Right lobe of liver (tissue), 6 donors: ENCODE results near the gene ZNF677. TPM values are rescaled to one million over a fixed set of nuclear protein-coding genes. Genes with fewer than 3 reads are reported as not detected.
"Not testable (repeated sequence)": the region's sequence is repeated elsewhere in the genome, so short reads cannot be mapped to it uniquely, and the experiment has no call there.

Source experiments
- ATAC-seq, 4 donors: fragments of 200-7000 bp; cut with Tn5 transposase; one replicate each; pipeline ENCODE4 v1.9.1; 2020; ENCODE audit warnings: mild to moderate bottlenecking in 4 of 4, moderate library complexity in 4 of 4
- DNase-seq, 3 donors: peaks; one replicate each; pipeline ENCODE4 v3.0.0-alpha.2; 2020
- H3K27ac ChIP-seq, 3 donors: fragments of 200-600 bp; one replicate each; pipeline ENCODE4 v1.8.0; 2022
- H3K27me3 ChIP-seq, 2 donors: fragments of 200-600 bp; one replicate each; pipeline ENCODE4 v1.8.0; 2022
- H3K36me3 ChIP-seq, 4 donors: fragments of 200-600 bp; sonication (generic) in 1 of 4; one replicate each; pipeline versions ENCODE4 v1.5.1 to v1.8.0; 2017 to 2022; ENCODE audit warnings: control low read depth in 1 of 4
- H3K4me1 ChIP-seq, 4 donors: fragments of 200-600 bp; sonication (generic) in 1 of 4; one replicate each; pipeline versions ENCODE4 v1.5.1 to v1.8.0; 2017 to 2022; ENCODE audit warnings: control low read depth in 1 of 4
- H3K4me3 ChIP-seq, 3 donors: fragments of 200-600 bp; one replicate each; pipeline ENCODE4 v1.8.0; 2022
- H3K9me3 ChIP-seq, 4 donors: fragments of 200-600 bp; sonication (generic) in 1 of 4; one replicate each; pipeline versions ENCODE4 v1.5.1 to v1.8.0; 2017 to 2022; ENCODE audit warnings: control low read depth in 1 of 4
- POLR2A ChIP-seq: fragments of 450-650 bp; IDR thresholded peaks from one replicate; pipeline ENCODE4 v1.6.1; 2017; ENCODE audit warnings: antibody characterized with exemption, mild to moderate bottlenecking
- WGBS: methylation state at CpG from one replicate; pipeline ENCODE4 v1.1.6; 2018; ENCODE audit warnings: low coverage, low lambda C conversion rate; ENCODE audit not compliant: insufficient coverage; ENCODE audit errors: missing lambda C conversion rate; 5-methylcytosine and 5-hydroxymethylcytosine counted together
- intact Hi-C, 2 donors: fragments of 100-400 bp; cut with DNase I; formaldehyde crosslinking; loops; one replicate each; pipeline versions ENCODE4 v1.11.2 to v1.14.1; 2022
- total RNA-seq, 6 experiments: library from RNA; depleted of rRNA in 2 of 6; stranded (reverse); fragments of >200 nt in 2 of 6; fragmentation: NEBNext Ultra II Directional in 3 of 6; extraction: Animal tissue kit (Norgen Biotek cat#: 25700) in 3 of 6; gene quantifications; one replicate each; pipeline versions ENCODE4 v1.1.0 to v1.2.4, GENCODE V29; 2016 to 2023
- TF ChIP-seq, protein P1 (sequence below), 4 donors: fragments of 200-600 bp in 3 of 4; fragments of 450-650 bp in 1 of 4; IDR thresholded peaks; one replicate each; pipeline versions ENCODE4 v1.5.1 to v1.8.0; 2016 to 2022; ENCODE audit warnings: antibody characterized with exemption in 4 of 4, mild to moderate bottlenecking in 2 of 4
- donor health status: DM: no; HTN: yes; CAD: no.
- donor health status: DM: no; HTN: no; CAD: no.
- donor health status: DM: no; HTN: no; CAD: no.
- donor health status: DM: no; HTN: yes; CAD: no.
- donor health status: DM: no; HTN: yes; CAD: no.

The ZNF677 gene
- total RNA-seq, 6 experiments from 2014 or later, result 0.25 to 2.0 (median 1.1) TPM

DNA sequence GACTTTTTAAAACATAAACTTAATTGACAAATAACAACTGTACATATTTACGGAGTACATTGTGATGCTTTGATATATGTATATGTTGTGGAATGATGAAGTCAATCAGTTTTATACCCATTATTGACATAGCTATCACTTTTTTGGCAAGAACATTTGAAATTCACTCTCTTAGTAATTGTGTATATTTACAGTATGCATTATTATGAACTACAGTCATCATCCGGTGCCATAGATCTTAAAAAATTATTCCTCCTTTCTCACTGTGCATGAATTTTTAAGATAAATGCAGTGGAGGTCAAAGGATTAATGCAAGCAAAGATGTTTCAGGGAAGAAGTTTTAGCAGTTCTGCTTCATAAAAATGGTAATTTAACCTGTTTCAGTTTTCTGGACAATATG lies 20.8 kb upstream of the ZNF677 start:
- DNase-seq (no peak), ATAC-seq (no peak)
- intact Hi-C loops, result no loop called here
- H3K9me3 ChIP-seq, result no peaks in the 10 kb centered on the region
- H3K4me3 ChIP-seq, result no peak overlapping the region
- no peaks in the 10 kb centered on the region for H3K36me3 ChIP-seq
- H3K27ac ChIP-seq, result no peak overlapping the region
- no peaks in the 10 kb centered on the region for H3K4me1 ChIP-seq
- H3K27me3 ChIP-seq, result no peaks in the 10 kb centered on the region
- no peak for TF ChIP-seq POLR2A
- TF ChIP-seq, protein P1, sequence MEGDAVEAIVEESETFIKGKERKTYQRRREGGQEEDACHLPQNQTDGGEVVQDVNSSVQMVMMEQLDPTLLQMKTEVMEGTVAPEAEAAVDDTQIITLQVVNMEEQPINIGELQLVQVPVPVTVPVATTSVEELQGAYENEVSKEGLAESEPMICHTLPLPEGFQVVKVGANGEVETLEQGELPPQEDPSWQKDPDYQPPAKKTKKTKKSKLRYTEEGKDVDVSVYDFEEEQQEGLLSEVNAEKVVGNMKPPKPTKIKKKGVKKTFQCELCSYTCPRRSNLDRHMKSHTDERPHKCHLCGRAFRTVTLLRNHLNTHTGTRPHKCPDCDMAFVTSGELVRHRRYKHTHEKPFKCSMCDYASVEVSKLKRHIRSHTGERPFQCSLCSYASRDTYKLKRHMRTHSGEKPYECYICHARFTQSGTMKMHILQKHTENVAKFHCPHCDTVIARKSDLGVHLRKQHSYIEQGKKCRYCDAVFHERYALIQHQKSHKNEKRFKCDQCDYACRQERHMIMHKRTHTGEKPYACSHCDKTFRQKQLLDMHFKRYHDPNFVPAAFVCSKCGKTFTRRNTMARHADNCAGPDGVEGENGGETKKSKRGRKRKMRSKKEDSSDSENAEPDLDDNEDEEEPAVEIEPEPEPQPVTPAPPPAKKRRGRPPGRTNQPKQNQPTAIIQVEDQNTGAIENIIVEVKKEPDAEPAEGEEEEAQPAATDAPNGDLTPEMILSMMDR (IDR thresholded peaks at IDR 0.05), result no peak
- WGBS, result 84% methylated on average over 2 of the region's 2 CpGs

DNA sequence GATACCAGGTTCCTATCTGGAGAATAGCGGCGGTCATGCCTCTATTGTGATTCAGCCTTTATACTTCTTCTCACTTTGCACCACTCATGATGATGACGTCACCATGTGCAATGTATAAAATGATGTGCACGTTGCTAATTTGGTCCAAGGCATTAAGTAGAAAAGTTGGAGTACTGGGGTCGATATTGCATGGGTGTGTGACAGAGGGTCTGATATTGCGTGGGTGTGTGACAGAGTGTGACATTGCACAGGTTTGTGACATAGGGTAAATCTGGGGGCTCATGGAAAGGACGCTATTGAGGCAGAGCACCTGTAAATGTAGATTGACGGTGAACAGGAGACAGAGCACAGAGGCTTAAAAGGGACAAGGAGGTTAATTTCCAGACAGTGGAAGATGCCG lies 17.4 kb upstream of the ZNF677 start:
- ATAC-seq (no peak), DNase-seq (no peak)
- Histone ChIP-seq H3K4me1 (no peaks in the 10 kb centered on the region), H3K4me3 (no peak overlapping the region), H3K36me3 (no peaks in the 10 kb centered on the region), H3K9me3 (no peaks in the 10 kb centered on the region), H3K27me3 (no peaks in the 10 kb centered on the region), H3K27ac (no peak overlapping the region)
- intact Hi-C loops, result no loop called here
- WGBS, result 51% methylated on average over 7 of the region's 9 CpGs
- no peak for TF ChIP-seq POLR2A
- TF ChIP-seq, protein P1 (IDR thresholded peaks at IDR 0.05), result no peak

DNA sequence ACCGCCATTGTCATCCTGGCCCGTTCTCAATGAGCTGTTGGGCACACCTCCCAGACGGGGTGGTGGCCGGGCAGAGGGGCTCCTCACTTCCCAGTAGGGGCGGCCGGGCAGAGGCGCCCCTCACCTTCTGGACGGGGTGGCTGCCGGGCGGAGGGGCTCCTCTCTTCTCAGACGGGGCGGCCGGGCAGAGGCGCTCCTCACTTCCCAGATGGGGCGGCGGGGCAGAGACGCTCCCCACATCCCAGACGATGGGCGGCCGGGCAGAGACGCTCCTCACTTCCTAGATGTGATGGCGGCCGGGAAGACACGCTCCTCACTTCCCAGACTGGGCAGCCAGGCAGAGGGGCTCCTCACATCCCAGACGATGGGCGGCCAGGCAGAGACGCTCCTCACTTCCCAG lies 15.2 kb upstream of the ZNF677 start:
- H3K27ac ChIP-seq, DNase-seq, intact Hi-C loops, H3K27me3 ChIP-seq, H3K4me1 ChIP-seq, ATAC-seq, H3K9me3 ChIP-seq, H3K36me3 ChIP-seq, H3K4me3 ChIP-seq: not testable (repeated sequence)
- 69% methylated on average over 4 of the region's 27 CpGs for WGBS

DNA sequence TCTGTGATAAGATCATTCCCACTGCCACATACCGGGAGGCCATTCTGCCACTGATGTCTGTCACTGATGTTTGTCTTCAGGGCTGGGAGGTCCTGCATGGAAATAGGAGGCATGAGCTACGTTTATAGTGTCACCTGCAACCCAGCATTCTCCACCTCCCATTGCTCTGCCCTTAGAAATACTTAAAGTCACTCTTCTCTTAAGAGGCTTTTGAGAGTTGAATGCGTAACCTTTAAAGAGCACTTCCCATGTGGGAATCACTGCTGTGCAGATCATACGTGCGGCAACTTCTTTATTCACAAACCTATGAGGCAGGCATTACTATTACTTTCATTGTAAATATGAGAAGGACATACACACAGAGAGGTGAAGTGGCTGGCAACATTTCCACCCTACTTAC lies 12.9 kb upstream of the ZNF677 start, which contains the start of gene VN1R4:
Gene VN1R4, minus strand, starts transcription at position 101 of the 400 bp plus-strand sequence. Its CDS starts 58 bp downstream, at position 43.
- H3K9me3 ChIP-seq, ATAC-seq, H3K4me1 ChIP-seq, H3K4me3 ChIP-seq, H3K27me3 ChIP-seq, H3K27ac ChIP-seq, intact Hi-C loops, DNase-seq, H3K36me3 ChIP-seq: not testable (repeated sequence)
- WGBS, result 56% methylated on average over 4 of the region's 5 CpGs

DNA sequence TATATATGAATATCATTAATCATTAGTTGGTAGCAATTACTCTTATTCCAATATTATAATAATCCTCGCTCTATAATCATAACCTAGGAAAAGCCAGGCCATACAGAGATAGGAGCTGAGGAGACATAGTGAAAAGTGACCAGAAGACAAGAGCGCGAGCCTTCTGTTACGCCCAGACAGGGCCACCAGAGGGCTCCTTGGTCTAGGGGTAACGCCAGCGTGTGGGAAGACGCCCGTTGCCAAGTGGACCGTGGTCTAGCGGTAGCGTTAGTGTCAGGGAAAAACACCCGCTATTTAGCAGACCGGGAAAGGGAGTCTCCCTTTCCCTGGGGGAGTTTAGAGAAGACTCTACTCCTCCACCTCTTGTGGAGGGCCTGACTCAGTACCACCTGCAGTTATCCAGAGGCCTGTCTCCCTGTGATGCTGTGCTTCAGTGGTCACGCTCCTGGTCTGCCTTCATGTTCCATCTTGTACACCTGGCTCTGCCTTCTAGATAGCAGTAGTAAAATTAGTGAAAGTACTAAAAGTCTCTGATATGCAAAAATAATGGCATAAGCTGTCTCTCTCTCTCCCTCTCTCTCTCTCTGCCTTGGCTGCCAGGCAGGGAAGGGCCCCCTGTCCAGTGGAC lies 3.2 kb upstream of the ZNF677 start, which contains the start of gene VN1R2:
Gene VN1R2, plus strand, starts transcription at position 578 of the 628 bp plus-strand sequence. CDS start 84 bp downstream, outside the sequence.
- H3K4me1 ChIP-seq, H3K27me3 ChIP-seq, H3K36me3 ChIP-seq, H3K9me3 ChIP-seq, intact Hi-C loops, DNase-seq, H3K27ac ChIP-seq, H3K4me3 ChIP-seq, ATAC-seq: not testable (repeated sequence)
- 61% methylated on average over 12 of the region's 14 CpGs for WGBS

DNA sequence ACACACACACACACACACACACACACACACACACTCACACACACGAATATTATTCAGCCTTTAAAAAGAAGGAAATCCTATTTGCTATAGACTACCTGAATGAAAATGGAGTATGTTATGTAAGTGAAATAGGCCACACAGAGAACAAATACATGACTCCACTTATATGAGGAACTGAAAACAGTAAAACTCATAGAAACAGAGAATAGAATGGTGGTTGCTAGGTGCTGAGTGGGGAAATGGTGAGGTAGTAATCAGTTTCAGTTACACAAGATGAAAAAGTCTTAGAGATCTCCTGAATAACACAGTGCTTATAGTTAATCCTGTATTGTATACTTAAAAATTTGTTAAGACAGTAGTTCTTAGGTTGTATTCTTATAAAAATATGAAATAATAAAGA lies 8.2 kb downstream of the ZNF677 start:
- DNase-seq (no peak), ATAC-seq (no peak)
- Histone ChIP-seq H3K4me3 (no peak overlapping the region), H3K27ac (no peak overlapping the region), H3K4me1 (no peaks in the 10 kb centered on the region), H3K36me3 (no peaks in the 10 kb centered on the region), H3K27me3 (no peaks in the 10 kb centered on the region), H3K9me3 (peaks cover 0 to 23% (median 1%) of the 10 kb centered on the region in 4 donors)
- WGBS, result 60% methylated on average over 1 of the region's 1 CpG
- intact Hi-C loops, result no loop called here
- no peak for TF ChIP-seq POLR2A
- TF ChIP-seq, protein P1 (IDR thresholded peaks at IDR 0.05), result no peak
